Left ventricle myocardium inferior (tissue), 1 donor: ENCODE measurements around the gene STAT5A. TPM values are rescaled to one million over a fixed set of nuclear protein-coding genes. Genes with fewer than 3 reads are reported as not detected.
A peak's percentile ranks its signal among the peaks of the same experiment; 100 is the strongest.

Experiments
- DNase-seq: peaks from one replicate; pipeline ENCODE4 v3.0.0-alpha.2; 2020
- H3K27ac ChIP-seq: fragments of 200-600 bp; replicated peaks from 2 replicates; pipeline ENCODE4 v1.8.0; 2021
- H3K27me3 ChIP-seq: fragments of 200-600 bp; 2 replicates; pipeline ENCODE4 v1.8.0; 2021; ENCODE audit warnings: low read depth
- H3K36me3 ChIP-seq: fragments of 200-600 bp; 2 replicates; pipeline ENCODE4 v1.8.0; 2021
- H3K4me1 ChIP-seq: fragments of 200-600 bp; 2 replicates; pipeline ENCODE4 v1.8.0; 2021
- H3K4me3 ChIP-seq: fragments of 200-600 bp; 2 replicates; pipeline ENCODE4 v1.8.0; 2021; ENCODE audit warnings: mild to moderate bottlenecking, moderate library complexity
- H3K9me3 ChIP-seq: fragments of 200-600 bp; replicated peaks from 2 replicates; pipeline ENCODE4 v1.8.0; 2021
- CTCF ChIP-seq: fragments of 200-600 bp; IDR thresholded peaks from 2 replicates; pipeline ENCODE4 v1.8.0; 2021; ENCODE audit warnings: antibody characterized with exemption, mild to moderate bottlenecking, borderline replicate concordance
- intact Hi-C: fragments of 100-400 bp; cut with micrococcal nuclease; formaldehyde crosslinking; loops from one replicate; pipeline ENCODE4 v1.11.0; 2022
- total RNA-seq: library from RNA; stranded (reverse); fragmentation: NEBNext Ultra II Directional; extraction: Animal tissue kit (Norgen Biotek cat#: 25700); gene quantifications from one replicate; pipeline ENCODE4 v1.2.1, GENCODE V29; 2021
- donor health status: DM: no; HTN: yes; CAD: no; lungs with severe emphysema.

STAT5A gene
- total RNA-seq, 1 donor from 2014 or later: 16.7 TPM

GRCh38 chr17:42275527-42276358 is 12.6 kb upstream of the STAT5A start:
- H3K4me1 ChIP-seq: peaks cover 51% of the 10 kb centered on the region
- H3K4me3 ChIP-seq: peak overlapping the region; percentile 95
- no peaks in the 10 kb centered on the region for H3K36me3 ChIP-seq
- H3K9me3 ChIP-seq: no peaks in the 10 kb centered on the region
- no peak for TF ChIP-seq CTCF
- no peak for DNase-seq
- peak overlapping the region; percentile 94 for H3K27ac ChIP-seq
- H3K27me3 ChIP-seq: no peaks in the 10 kb centered on the region
- intact Hi-C loops: no loop called here

GRCh38 chr17:42276359-42276608 is 12.0 kb upstream of the STAT5A start, which contains the start of gene STAT5B:
STAT5B (minus strand) TSS chr17:42276391; CDS start chr17:42232127, 44,264 bp downstream.
- TF ChIP-seq CTCF: no peak
- DNase-seq: peak; percentile 78
- Histone ChIP-seq H3K9me3 (no peaks in the 10 kb centered on the region), H3K4me3 (peak within 1 kb of the TSS; percentile 95), H3K27me3 (no peaks in the 10 kb centered on the region), H3K27ac (peak within 1 kb of the TSS; percentile 94), H3K4me1 (peaks cover 49% of the 10 kb centered on the region), H3K36me3 (no peaks in the 10 kb centered on the region)
- intact Hi-C loops: no loop called here

- peaks cover 49% of the 10 kb centered on the region for H3K4me1 ChIP-seq
- H3K9me3 ChIP-seq: no peaks in the 10 kb centered on the region
- H3K36me3 ChIP-seq: no peaks in the 10 kb centered on the region
- DNase-seq: peak; percentile 70
- no peak for TF ChIP-seq CTCF
- no peaks in the 10 kb centered on the region for H3K27me3 ChIP-seq
- peak overlapping the region; percentile 95 for H3K4me3 ChIP-seq
- peak overlapping the region; percentile 94 for H3K27ac ChIP-seq
- intact Hi-C loops: no loop called here
Measured at GRCh38 chr17:42276609-42277341, 11.5 kb upstream of the STAT5A start.

GRCh38 chr17:42277342-42277712 is 11.0 kb upstream of the STAT5A start:
- Histone ChIP-seq H3K9me3 (no peaks in the 10 kb centered on the region), H3K4me1 (peaks cover 48% of the 10 kb centered on the region), H3K27me3 (no peaks in the 10 kb centered on the region), H3K4me3 (peak overlapping the region; percentile 95), H3K27ac (peak overlapping the region; percentile 94), H3K36me3 (no peaks in the 10 kb centered on the region)
- intact Hi-C loops: no loop called here
- TF ChIP-seq CTCF: no peak
- no peak for DNase-seq

GRCh38 chr17:42279776-42280630 is 8.3 kb upstream of the STAT5A start:
- peaks cover 21% of the 10 kb centered on the region for H3K4me1 ChIP-seq
- no peaks in the 10 kb centered on the region for H3K27me3 ChIP-seq
- DNase-seq: no peak
- H3K9me3 ChIP-seq: no peaks in the 10 kb centered on the region
- no peak for TF ChIP-seq CTCF
- no peak overlapping the region for H3K27ac ChIP-seq
- H3K36me3 ChIP-seq: no peaks in the 10 kb centered on the region
- no peak overlapping the region for H3K4me3 ChIP-seq
- intact Hi-C loops: no loop called here
